Fibroblast of lung (primary cell): ENCODE results near the gene SORT1. TPM values are rescaled to one million over a fixed set of nuclear protein-coding genes. Genes with fewer than 3 reads are reported as not detected.

Experiments
- DNase-seq, 2 donors: peaks; one replicate each; pipeline versions ENCODE4 v3.0.0 to v3.0.0-alpha.2; 2010; ENCODE audit warnings: low read depth in 2 of 2
- H2AFZ ChIP-seq: 2 replicates; pipeline ENCODE4 v1.5.1; 2012; ENCODE audit warnings: low read length, control low read depth, inconsistent platforms
- H3K27ac ChIP-seq: 2 replicates; pipeline ENCODE4 v1.5.1; 2011; ENCODE audit warnings: low read length, control low read depth; ENCODE audit not compliant: insufficient read depth
- H3K27me3 ChIP-seq: 2 replicates; pipeline ENCODE4 v1.5.1; 2011; ENCODE audit warnings: mild to moderate bottlenecking, low read length; ENCODE audit not compliant: control insufficient read depth, insufficient read depth
- H3K36me3 ChIP-seq: 2 replicates; pipeline ENCODE4 v1.5.1; 2011; ENCODE audit warnings: low read length; ENCODE audit not compliant: control insufficient read depth, insufficient read depth
- H3K4me1 ChIP-seq: 2 replicates; pipeline ENCODE4 v1.5.1; 2011; ENCODE audit warnings: low read length; ENCODE audit not compliant: control insufficient read depth, insufficient read depth; ENCODE audit errors: extremely low read depth
- H3K4me2 ChIP-seq: 2 replicates; pipeline ENCODE4 v1.5.1; 2011; ENCODE audit warnings: low read length, control low read depth; ENCODE audit not compliant: insufficient read depth; ENCODE audit errors: extremely low read depth
- H3K4me3 ChIP-seq, 4 experiments: fragments of 200-600 bp in 1 of 4; sonication (generic) in 1 of 4; replicated peaks in 1 of 4; 2 replicates each; pipeline ENCODE4 v1.5.1; 2011 to 2016; ENCODE audit warnings: low read length in 4 of 4, low read depth in 3 of 4, mild to moderate bottlenecking in 3 of 4, control low read depth in 2 of 4, inconsistent platforms in 1 of 4, mixed read lengths in 1 of 4; ENCODE audit not compliant: insufficient read depth in 1 of 4; ENCODE audit errors: control extremely low read depth in 1 of 4
- H3K79me2 ChIP-seq: 2 replicates; pipeline ENCODE4 v1.5.1; 2012; ENCODE audit warnings: mild to moderate bottlenecking, low read length, inconsistent platforms; ENCODE audit not compliant: control insufficient read depth, insufficient read depth
- H3K9ac ChIP-seq: 2 replicates; pipeline ENCODE4 v1.5.1; 2011; ENCODE audit warnings: mild to moderate bottlenecking, low read length, control low read depth; ENCODE audit not compliant: insufficient read depth
- H3K9me3 ChIP-seq: 2 replicates; pipeline ENCODE4 v1.5.1; 2012; ENCODE audit warnings: low read depth, low read length; ENCODE audit not compliant: control insufficient read depth, insufficient read depth
- H4K20me1 ChIP-seq: 2 replicates; pipeline ENCODE4 v1.5.1; 2011; ENCODE audit warnings: low read length; ENCODE audit not compliant: control insufficient read depth, insufficient read depth; ENCODE audit errors: extremely low read depth
- EZH2 ChIP-seq: IDR thresholded peaks from 2 replicates; pipeline ENCODE4 v1.5.1; 2012; ENCODE audit warnings: low read length, control low read depth, mild to moderate bottlenecking; ENCODE audit errors: missing control alignments
- polyA plus RNA-seq, 2 donors: library from polyadenylated mRNA; depleted of rRNA in 1 of 2; stranded (reverse) in 1 of 2; unstranded in 1 of 2; fragments of >200 nt; gene quantifications; 2 replicates each; pipeline ENCODE4 v1.2.1, GENCODE V29; 2011 to 2012; ENCODE audit warnings: missing spikeins in 1 of 2
- total RNA-seq: library from RNA; depleted of rRNA; stranded (reverse); fragments of >200 nt; gene quantifications from 2 replicates; pipeline ENCODE4 v1.2.1, GENCODE V29; 2014
- TF ChIP-seq, protein P1 (sequence below), 2 donors: IDR thresholded peaks in 1 of 2; conservative IDR thresholded peaks in 1 of 2; 1 replicate in 1 of 2; 2 replicates in 1 of 2; pipeline ENCODE4 v1.5.1; 2011 to 2012; ENCODE audit warnings: low read length in 2 of 2, control low read depth in 1 of 2, inconsistent platforms in 1 of 2, low read depth in 1 of 2, mild to moderate bottlenecking in 1 of 2

Gene SORT1
- total and polyA plus RNA-seq, 2 donors (not counting 1 experiment from before 2014, with no cell fraction given) = 27.5 to 37.5 TPM

DNA sequence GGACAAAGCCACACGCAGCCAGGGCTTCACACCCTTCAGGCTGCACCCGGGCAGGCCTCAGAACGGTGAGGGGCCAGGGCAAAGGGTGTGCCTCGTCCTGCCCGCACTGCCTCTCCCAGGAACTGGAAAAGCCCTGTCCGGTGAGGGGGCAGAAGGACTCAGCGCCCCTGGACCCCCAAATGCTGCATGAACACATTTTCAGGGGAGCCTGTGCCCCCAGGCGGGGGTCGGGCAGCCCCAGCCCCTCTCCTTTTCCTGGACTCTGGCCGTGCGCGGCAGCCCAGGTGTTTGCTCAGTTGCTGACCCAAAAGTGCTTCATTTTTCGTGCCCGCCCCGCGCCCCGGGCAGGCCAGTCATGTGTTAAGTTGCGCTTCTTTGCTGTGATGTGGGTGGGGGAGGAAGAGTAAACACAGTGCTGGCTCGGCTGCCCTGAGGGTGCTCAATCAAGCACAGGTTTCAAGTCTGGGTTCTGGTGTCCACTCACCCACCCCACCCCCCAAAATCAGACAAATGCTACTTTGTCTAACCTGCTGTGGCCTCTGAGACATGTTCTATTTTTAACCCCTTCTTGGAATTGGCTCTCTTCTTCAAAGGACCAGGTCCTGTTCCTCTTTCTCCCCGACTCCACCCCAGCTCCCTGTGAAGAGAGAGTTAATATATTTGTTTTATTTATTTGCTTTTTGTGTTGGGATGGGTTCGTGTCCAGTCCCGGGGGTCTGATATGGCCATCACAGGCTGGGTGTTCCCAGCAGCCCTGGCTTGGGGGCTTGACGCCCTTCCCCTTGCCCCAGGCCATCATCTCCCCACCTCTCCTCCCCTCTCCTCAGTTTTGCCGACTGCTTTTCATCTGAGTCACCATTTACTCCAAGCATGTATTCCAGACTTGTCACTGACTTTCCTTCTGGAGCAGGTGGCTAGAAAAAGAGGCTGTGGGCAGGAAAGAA lies 122.9 kb downstream of the SORT1 start:
- Histone ChIP-seq H3K27me3 (no peaks in the 10 kb centered on the region), H3K79me2 (peaks cover 1% of the 10 kb centered on the region), H3K4me2 (no peak overlapping the region), H4K20me1 (no peaks in the 10 kb centered on the region), H3K27ac (no peak overlapping the region), H3K4me3 (no peak overlapping the region), H3K4me1 (peaks cover 8% of the 10 kb centered on the region), H3K9ac (no peak overlapping the region), H2AFZ (no peak overlapping the region), H3K9me3 (no peaks in the 10 kb centered on the region), H3K36me3 (no peaks in the 10 kb centered on the region)
- peak; percentile 69 to 79 for DNase-seq
- TF ChIP-seq EZH2 = no peak
- TF ChIP-seq, protein P1, sequence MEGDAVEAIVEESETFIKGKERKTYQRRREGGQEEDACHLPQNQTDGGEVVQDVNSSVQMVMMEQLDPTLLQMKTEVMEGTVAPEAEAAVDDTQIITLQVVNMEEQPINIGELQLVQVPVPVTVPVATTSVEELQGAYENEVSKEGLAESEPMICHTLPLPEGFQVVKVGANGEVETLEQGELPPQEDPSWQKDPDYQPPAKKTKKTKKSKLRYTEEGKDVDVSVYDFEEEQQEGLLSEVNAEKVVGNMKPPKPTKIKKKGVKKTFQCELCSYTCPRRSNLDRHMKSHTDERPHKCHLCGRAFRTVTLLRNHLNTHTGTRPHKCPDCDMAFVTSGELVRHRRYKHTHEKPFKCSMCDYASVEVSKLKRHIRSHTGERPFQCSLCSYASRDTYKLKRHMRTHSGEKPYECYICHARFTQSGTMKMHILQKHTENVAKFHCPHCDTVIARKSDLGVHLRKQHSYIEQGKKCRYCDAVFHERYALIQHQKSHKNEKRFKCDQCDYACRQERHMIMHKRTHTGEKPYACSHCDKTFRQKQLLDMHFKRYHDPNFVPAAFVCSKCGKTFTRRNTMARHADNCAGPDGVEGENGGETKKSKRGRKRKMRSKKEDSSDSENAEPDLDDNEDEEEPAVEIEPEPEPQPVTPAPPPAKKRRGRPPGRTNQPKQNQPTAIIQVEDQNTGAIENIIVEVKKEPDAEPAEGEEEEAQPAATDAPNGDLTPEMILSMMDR (conservative IDR thresholded peaks at IDR 0.05 in 1 of 2, IDR thresholded peaks at IDR 0.05 in 1 of 2; ENCODE audit: low read depth in 1 of 2, low read length in 2 of 2) = no peak

GRCh38 chr1:109273570-109274288 lies 124.0 kb downstream of the SORT1 start:
- no peaks in the 10 kb centered on the region for H3K79me2 ChIP-seq
- H3K4me3 ChIP-seq = no peak overlapping the region
- no peak overlapping the region for H3K9ac ChIP-seq
- H3K27ac ChIP-seq = no peak overlapping the region
- peaks cover 8% of the 10 kb centered on the region for H3K4me1 ChIP-seq
- no peak overlapping the region for H2AFZ ChIP-seq
- no peak overlapping the region for H3K4me2 ChIP-seq
- no peak for DNase-seq
- H3K36me3 ChIP-seq = no peaks in the 10 kb centered on the region
- H3K27me3 ChIP-seq = no peaks in the 10 kb centered on the region
- TF ChIP-seq, protein P1 (conservative IDR thresholded peaks at IDR 0.05 in 1 of 2, IDR thresholded peaks at IDR 0.05 in 1 of 2; ENCODE audit: low read depth in 1 of 2, low read length in 2 of 2) = no peak
- TF ChIP-seq EZH2 = no peak
- no peaks in the 10 kb centered on the region for H4K20me1 ChIP-seq
- no peaks in the 10 kb centered on the region for H3K9me3 ChIP-seq

GRCh38 chr1:109272831-109273547 lies 124.7 kb downstream of the SORT1 start:
- Histone ChIP-seq H3K4me1 (peaks cover 8% of the 10 kb centered on the region), H3K9me3 (no peaks in the 10 kb centered on the region), H4K20me1 (no peaks in the 10 kb centered on the region), H3K4me2 (no peak overlapping the region), H2AFZ (no peak overlapping the region), H3K27ac (no peak overlapping the region), H3K79me2 (no peaks in the 10 kb centered on the region), H3K9ac (no peak overlapping the region), H3K27me3 (no peaks in the 10 kb centered on the region), H3K4me3 (no peak overlapping the region), H3K36me3 (no peaks in the 10 kb centered on the region)
- DNase-seq = no peak
- no peak for TF ChIP-seq EZH2
